ENCODE data around the gene KLHL4.
"Not testable (repeated sequence)": the region's sequence is repeated elsewhere in the genome, so short reads cannot be mapped to it uniquely, and the experiment has no call there.

The KLHL4 gene

DNA sequence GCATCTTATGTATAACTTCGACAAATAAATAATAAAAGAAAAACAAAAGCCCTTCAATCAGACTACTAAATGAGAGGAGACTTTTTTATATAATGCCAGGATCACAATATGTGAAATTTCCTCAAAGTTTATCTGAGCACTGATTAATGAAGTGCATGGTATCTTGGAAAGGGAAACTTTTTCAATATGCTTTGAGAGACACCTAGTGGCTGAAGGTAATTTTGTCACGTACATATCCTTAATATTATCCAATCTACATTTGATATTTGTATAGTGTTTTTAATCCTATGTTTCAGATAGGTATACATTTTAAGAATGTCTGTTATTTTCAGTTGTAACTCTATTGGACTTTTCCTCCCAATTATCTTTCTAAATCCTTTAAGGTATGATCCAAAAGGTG is 146.8 kb downstream of the KLHL4 start:
- Histone ChIP-seq H3K4me1 (no peaks in the 10 kb centered on the region), H3K9me3 (no peaks in the 10 kb centered on the region), H3K27me3 (no peaks in the 10 kb centered on the region), H3K36me3 (no peaks in the 10 kb centered on the region), H3K4me3 (ENCODE audit: low read depth, low read length) (no peak overlapping the region)
- TF ChIP-seq, protein P1, sequence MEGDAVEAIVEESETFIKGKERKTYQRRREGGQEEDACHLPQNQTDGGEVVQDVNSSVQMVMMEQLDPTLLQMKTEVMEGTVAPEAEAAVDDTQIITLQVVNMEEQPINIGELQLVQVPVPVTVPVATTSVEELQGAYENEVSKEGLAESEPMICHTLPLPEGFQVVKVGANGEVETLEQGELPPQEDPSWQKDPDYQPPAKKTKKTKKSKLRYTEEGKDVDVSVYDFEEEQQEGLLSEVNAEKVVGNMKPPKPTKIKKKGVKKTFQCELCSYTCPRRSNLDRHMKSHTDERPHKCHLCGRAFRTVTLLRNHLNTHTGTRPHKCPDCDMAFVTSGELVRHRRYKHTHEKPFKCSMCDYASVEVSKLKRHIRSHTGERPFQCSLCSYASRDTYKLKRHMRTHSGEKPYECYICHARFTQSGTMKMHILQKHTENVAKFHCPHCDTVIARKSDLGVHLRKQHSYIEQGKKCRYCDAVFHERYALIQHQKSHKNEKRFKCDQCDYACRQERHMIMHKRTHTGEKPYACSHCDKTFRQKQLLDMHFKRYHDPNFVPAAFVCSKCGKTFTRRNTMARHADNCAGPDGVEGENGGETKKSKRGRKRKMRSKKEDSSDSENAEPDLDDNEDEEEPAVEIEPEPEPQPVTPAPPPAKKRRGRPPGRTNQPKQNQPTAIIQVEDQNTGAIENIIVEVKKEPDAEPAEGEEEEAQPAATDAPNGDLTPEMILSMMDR (IDR thresholded peaks at IDR 0.05; ENCODE audit: low read depth, low read length) = 0 out of 2 replicates have a peak, but pooled peaks have one; percentile 13
- DNase-seq = no peak

DNA sequence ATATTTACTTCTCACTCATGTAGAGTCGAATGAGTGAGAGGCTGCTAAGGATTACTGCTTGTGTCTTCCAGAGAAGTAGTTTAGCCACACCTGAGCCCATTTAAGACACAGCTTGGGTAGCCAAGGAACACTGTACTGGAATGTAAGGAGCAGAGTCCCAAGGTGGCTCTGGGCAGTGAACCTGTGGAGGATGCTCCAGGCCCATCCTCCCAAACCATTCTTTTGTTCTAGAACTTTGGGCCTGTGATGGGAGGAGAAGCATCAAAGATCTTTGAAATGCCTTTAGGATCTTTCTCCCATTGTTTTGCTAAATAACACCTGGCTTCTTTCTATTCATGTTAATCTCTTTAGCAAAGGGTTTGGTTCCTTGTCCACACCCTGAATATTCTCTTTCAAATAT is 162.2 kb downstream of the KLHL4 start:
- H3K4me3 ChIP-seq (ENCODE audit: low read depth, low read length) = no peak overlapping the region
- H3K4me1 ChIP-seq = no peaks in the 10 kb centered on the region
- DNase-seq = no peak
- no peaks in the 10 kb centered on the region for H3K36me3 ChIP-seq
- TF ChIP-seq, protein P1 (IDR thresholded peaks at IDR 0.05; ENCODE audit: low read depth, low read length) = no peak
- no peaks in the 10 kb centered on the region for H3K9me3 ChIP-seq
- H3K27me3 ChIP-seq = no peaks in the 10 kb centered on the region

DNA sequence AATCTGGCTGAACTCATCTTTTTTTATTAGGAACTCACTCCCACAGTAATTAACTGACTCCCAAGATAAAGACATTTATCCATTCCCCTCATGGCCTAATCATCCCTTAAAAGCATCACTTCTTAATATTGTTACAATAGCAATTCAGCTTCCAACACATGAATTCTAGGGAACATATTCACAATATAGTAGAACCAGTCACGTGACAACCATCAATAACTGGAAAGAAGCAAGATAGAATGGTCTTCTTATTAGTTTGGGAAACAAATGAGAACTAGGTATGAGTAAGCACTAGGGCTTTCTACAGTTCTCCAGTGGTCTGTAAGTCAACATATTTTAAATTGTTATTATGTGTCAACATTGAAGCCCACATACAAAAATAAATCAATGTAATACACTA is 170.1 kb downstream of the KLHL4 start:
- Histone ChIP-seq H3K9me3 (no peaks in the 10 kb centered on the region), H3K27me3 (no peaks in the 10 kb centered on the region), H3K36me3 (no peaks in the 10 kb centered on the region), H3K4me3 (ENCODE audit: low read depth, low read length) (no peak overlapping the region), H3K4me1 (no peaks in the 10 kb centered on the region)
- TF ChIP-seq, protein P1 (IDR thresholded peaks at IDR 0.05; ENCODE audit: low read depth, low read length) = no peak
- no peak for DNase-seq

DNA sequence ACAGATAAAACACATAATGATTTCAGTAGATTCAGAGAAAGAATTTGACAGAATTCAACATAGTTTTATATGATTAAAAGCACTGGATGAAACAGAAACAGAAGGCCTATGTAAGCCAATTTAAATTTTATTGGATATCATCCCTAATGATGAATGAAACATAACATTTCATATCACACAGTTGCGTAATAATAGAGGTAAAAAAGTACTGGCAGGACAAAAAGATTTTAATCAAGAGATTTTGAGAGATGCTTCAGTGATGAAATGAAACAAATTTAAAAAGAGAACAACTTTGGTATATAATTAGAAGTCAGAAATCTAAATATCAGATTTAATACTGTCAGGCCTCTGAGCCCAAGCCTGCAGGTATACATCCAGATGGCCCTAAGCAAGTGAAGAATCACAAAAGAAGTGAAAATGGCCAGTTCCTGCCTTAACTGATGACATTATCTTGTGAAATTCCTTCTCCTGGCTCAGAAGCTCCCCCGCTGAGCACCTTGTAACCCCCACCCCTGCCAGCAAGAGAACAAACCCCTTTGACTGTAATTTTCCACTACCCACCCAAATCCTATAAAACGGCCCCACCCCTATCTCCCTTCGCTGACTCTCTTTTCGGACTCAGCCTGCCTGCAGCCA is 170.6 kb downstream of the KLHL4 start:
- H3K9me3 ChIP-seq; H3K4me3 ChIP-seq (ENCODE audit: low read depth, low read length); DNase-seq; H3K27me3 ChIP-seq; H3K36me3 ChIP-seq; H3K4me1 ChIP-seq: not testable (repeated sequence)

DNA sequence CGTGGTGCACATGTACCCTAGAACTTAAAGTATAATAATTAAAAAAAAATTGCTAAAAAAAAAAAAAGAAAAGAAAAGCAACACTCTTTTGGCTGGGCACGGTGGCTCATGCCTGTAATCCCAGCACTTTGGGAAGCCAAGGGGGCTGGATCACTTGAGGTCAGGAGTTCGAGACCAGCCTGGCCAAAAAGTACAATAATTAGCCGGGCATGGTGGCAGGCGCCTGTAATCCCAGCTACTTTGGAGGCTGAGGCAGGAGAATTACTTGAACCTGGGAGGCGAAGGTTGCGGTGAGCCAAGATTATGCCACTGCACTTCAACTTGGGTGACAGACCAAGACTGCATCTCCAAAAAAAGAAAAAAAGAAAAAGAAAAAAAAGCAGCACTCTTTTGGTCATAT is 171.6 kb downstream of the KLHL4 start:
- not testable (repeated sequence) for H3K4me1 ChIP-seq; DNase-seq; H3K4me3 ChIP-seq (ENCODE audit: low read depth, low read length); H3K36me3 ChIP-seq; H3K27me3 ChIP-seq; H3K9me3 ChIP-seq

DNA sequence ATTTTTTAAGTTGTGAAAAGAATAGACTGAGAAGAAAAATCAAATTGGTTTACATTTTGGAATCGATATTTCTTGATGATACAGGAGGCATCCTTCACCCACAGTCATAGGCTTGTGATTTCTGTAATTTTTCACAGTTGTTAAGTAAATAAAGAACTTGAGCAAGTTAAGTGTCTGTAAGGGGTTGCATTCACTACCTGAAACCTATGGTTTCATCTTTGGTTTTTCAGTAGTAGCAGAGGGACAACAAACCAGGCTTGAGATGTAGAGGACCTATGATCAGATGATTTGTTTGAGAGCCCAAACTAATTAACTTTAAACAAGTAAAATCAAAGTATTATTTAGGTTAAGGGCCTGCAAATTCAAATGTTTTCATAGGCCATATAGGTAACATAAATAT is 175.6 kb downstream of the KLHL4 start:
- DNase-seq = no peak
- no peaks in the 10 kb centered on the region for H3K4me1 ChIP-seq
- H3K36me3 ChIP-seq = no peaks in the 10 kb centered on the region
- no peaks in the 10 kb centered on the region for H3K27me3 ChIP-seq
- no peaks in the 10 kb centered on the region for H3K9me3 ChIP-seq
- H3K4me3 ChIP-seq (ENCODE audit: low read depth, low read length) = no peak overlapping the region
- TF ChIP-seq, protein P1 (IDR thresholded peaks at IDR 0.05; ENCODE audit: low read depth, low read length) = no peak

DNA sequence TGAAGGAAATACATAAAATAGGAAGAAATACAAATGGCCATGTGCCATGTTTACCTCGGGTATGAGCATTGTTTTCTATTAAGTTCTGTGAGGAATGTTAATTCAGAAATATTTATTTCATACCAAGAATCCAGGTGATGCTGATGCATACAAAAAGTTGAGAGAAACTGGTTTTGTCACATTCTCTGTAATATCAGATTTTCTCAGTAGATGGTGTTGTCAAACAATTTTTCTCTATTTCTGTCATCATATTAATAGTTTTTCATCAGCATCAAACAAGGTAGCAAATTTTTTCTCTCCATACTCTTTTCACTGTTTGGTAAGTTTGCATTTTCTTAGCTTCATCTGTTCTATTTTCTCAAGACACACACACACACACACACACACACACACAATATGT is 179.8 kb downstream of the KLHL4 start:
- no peak overlapping the region for H3K4me3 ChIP-seq (ENCODE audit: low read depth, low read length)

More for the DNA sequence above, 179.8 kb downstream of the KLHL4 start:
- H3K4me1 ChIP-seq = no peaks in the 10 kb centered on the region
- no peak for DNase-seq
- H3K27me3 ChIP-seq = no peaks in the 10 kb centered on the region
- no peaks in the 10 kb centered on the region for H3K36me3 ChIP-seq
- H3K9me3 ChIP-seq = no peaks in the 10 kb centered on the region
- TF ChIP-seq, protein P1 (IDR thresholded peaks at IDR 0.05; ENCODE audit: low read depth, low read length) = no peak
